GM10847 (cell line): ENCODE measurements around the gene HDAC1.

ENCODE experiments used
- POLR2A ChIP-seq: IDR thresholded peaks from 2 replicates; pipeline ENCODE4 v1.6.1; 2011; ENCODE audit not compliant: insufficient read length; ENCODE audit errors: extremely low read depth

The HDAC1 gene

DNA sequence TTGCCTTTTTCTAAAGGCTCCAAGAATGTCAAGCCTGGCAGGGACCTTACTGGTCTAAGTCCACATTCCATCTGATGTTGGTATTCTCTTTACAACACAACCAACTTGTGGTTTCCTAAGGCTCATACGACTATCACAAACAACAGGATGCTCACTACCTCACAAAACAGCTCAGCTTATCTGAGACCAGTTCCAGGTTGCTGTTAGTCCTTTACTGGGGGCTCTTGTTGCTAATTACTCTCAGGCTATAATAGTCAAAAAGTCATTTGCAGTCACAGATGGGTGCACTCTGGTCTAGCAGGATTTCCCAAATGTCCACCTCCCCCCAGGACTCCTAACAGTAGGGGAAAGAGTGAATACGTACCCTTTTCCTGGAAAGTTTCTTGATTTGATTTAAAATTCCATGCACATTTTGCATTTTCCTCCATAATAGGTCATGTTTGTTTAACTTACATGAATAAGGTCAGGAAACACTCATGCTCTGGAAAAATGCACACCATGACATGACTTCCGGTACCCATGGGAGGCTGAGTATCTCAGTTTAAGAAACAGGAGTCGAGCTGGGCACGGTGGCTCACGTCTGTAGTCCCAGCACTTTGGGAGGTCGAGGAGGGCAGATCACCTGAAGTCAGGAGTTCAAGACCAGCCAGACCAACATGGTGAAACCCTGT is 24.8 kb upstream of the HDAC1 start:
- no peak for TF ChIP-seq POLR2A

DNA sequence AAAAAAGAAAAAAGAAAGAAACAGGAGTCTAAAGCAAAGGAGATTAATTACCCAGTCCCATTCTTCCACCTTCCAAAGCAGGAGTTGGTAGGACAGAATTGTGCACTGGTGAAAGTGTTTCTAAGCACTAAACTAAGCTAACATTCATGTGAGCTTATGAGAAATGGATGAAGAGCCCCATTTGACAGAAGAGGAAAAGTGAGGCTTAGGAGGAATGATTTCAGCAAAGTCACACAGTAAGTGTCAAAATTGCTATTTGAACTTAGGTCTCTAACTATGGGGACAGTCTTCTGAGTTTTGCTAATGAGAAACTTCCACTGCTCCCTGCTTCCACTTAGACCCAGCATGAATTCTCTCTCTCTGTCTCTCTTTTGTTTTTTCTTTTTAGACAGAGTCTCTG is 22.1 kb upstream of the HDAC1 start:
- TF ChIP-seq POLR2A, result no peak

GRCh38 chr1:32272557-32273390 is 19.1 kb upstream of the HDAC1 start:
- no peak for TF ChIP-seq POLR2A

- TF ChIP-seq POLR2A, result no peak
Observed at GRCh38 chr1:32273391-32274208, 18.3 kb upstream of the HDAC1 start.

GRCh38 chr1:32274646-32275340 is 17.1 kb upstream of the HDAC1 start:
- no peak for TF ChIP-seq POLR2A

DNA sequence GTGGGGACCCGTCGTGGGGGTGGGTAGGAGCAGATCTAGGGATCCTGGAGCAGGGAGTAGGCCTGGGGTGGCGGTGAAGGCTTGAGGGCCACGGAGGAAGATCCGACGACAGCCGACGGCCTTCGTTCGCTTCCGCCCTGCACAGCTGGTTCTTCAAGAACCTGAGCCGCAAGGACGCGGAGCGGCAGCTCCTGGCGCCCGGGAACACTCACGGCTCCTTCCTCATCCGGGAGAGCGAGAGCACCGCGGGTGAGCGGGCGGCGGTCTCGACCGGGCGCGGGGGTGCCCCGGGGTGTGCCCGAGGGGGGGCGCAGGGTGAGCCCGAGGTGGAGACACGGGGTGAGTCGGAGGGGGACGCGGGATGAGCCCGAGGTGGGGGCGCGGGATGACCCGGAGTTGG is 16.5 kb upstream of the HDAC1 start:
- no peak for TF ChIP-seq POLR2A

- TF ChIP-seq POLR2A, result no peak
Observed at GRCh38 chr1:32276032-32276782, 15.7 kb upstream of the HDAC1 start.

DNA sequence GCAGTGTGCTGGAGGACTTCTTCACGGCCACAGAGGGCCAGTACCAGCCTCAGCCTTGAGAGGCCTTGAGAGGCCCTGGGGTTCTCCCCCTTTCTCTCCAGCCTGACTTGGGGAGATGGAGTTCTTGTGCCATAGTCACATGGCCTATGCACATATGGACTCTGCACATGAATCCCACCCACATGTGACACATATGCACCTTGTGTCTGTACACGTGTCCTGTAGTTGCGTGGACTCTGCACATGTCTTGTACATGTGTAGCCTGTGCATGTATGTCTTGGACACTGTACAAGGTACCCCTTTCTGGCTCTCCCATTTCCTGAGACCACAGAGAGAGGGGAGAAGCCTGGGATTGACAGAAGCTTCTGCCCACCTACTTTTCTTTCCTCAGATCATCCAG is 6.2 kb upstream of the HDAC1 start:
- TF ChIP-seq POLR2A, result no peak

DNA sequence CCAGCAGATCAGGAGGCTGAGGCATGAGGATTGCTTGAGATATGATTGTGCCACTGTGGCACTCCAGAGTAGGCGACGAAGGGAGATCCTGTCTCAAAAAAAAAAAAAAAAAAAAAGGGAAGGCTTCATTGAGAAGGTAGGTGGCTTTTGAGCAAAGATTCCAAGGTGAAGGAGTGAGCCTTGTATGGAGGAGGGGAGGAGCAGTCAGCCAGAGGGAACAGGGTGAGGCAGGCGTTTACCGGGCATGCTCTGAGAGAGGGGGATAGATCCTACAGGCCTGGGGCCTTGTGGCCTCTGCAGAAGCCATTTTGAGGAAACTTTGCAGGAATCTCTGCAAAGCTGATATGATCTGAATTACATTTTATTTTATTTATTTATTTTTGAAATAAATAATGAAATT is 5.1 kb upstream of the HDAC1 start:
- no peak for TF ChIP-seq POLR2A

- TF ChIP-seq POLR2A, result no peak
Observed at GRCh38 chr1:32289256-32289655, 2.6 kb upstream of the HDAC1 start.

GRCh38 chr1:32291145-32291707 is 657 bp upstream of the HDAC1 start:
- TF ChIP-seq POLR2A, result no peak

DNA sequence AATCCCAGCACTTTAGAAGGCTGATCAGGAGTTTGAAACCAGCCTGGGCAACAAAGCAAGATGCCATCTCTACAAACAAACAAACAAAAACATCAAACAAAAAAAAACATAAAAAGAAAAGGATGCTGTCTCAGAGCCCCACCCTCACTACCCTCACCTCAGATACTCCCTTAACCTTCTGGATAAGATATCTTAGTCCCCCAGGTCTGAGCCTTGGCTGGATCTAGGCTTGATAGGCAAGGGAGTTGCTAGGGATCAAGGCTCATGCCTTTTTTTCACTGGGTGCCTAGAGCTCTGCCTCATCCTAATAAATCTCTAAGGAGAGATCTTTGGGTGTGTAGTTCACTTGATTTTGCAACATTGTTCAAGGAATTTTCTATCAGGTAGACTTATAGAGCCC is 7.4 kb downstream of the HDAC1 start:
- TF ChIP-seq POLR2A, result no peak

- no peak for TF ChIP-seq POLR2A
Observed at GRCh38 chr1:32303358-32303757, 11.5 kb downstream of the HDAC1 start.

DNA sequence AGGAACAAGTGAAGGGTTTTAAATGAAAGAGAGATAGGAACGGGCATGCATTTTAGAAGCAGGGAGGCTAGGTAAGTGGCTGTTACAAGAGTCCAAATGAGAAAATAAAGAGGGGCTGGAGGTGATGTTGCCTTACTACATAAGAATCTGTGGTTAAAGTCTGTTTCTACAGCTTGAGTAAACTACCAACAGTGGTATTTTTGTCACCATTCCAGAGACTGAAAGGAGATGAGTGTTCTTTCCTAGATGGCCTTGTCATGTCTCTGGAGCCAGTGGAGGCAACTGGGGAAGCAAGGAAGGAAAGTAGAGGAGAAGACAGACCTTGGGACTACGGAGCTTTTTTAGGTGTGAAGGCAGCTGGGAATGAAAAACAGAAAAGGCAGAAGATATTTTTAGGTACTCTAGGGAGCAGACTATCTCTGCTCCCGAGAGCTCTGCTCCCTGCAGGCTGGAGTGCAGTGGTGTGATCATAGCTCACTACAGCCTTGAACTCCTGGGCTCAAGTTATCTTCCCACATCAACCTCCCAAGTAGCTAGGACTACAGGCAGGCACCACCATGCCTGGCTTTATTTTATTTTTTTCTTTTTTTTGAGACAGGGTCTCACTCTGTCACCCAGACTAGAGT is 12.2 kb downstream of the HDAC1 start:
- TF ChIP-seq POLR2A, result no peak
